SK-N-SH treated with all-trans-retinoic acid at 6 μM for 48 hours (cell line): ENCODE measurements around the gene WWP2.
"Not testable (repeated sequence)": the region's sequence is repeated elsewhere in the genome, so short reads cannot be mapped to it uniquely, and the experiment has no call there.

Experiments used
- ATAC-seq: fragments of 200-7000 bp; cut with Tn5 transposase; 3 replicates; pipeline ENCODE4 v1.9.1; 2020; ENCODE audit warnings: mild to moderate bottlenecking, moderate library complexity
- ARNTL ChIP-seq: fragments of 450-650 bp; formaldehyde crosslinking; IDR thresholded peaks from 2 replicates; pipeline ENCODE4 v1.5.0; 2020; ENCODE audit warnings: low read depth, mild to moderate bottlenecking, moderate library complexity, borderline replicate concordance
- BACH2 ChIP-seq: fragments of 250-450 bp; sonication (Bioruptor Pico); IDR thresholded peaks from 2 replicates; pipeline ENCODE4 v1.9.0; 2021; ENCODE audit warnings: mild to moderate bottlenecking, borderline replicate concordance
- CSDC2 ChIP-seq: fragments of 250-450 bp; sonication (Bioruptor Pico); IDR thresholded peaks from 2 replicates; pipeline ENCODE4 v1.5.0; 2020; ENCODE audit warnings: mild to moderate bottlenecking, moderate library complexity
- CSRNP3 ChIP-seq: fragments of 250-450 bp; sonication (Bioruptor Pico); IDR thresholded peaks from 2 replicates; pipeline ENCODE4 v1.5.1; 2021; ENCODE audit warnings: mild to moderate bottlenecking, moderate library complexity
- GLIS3 ChIP-seq: fragments of 250-450 bp; sonication (Bioruptor Pico); IDR thresholded peaks from 2 replicates; pipeline ENCODE4 v1.5.0; 2020; ENCODE audit warnings: mild to moderate bottlenecking, moderate library complexity
- ISL1 ChIP-seq: fragments of 250-450 bp; sonication (Bioruptor Pico); IDR thresholded peaks from 2 replicates; pipeline ENCODE4 v2.1.2; 2022; ENCODE audit warnings: mild to moderate bottlenecking, moderate library complexity
- OSR1 ChIP-seq: fragments of 250-450 bp; sonication (Bioruptor Pico); IDR thresholded peaks from 2 replicates; pipeline ENCODE4 v1.8.0; 2022; ENCODE audit warnings: moderate library complexity, mild to moderate bottlenecking, inconsistent platforms
- PATZ1 ChIP-seq: fragments of 250-450 bp; sonication (Bioruptor Pico); IDR thresholded peaks from 2 replicates; pipeline ENCODE4 v1.8.0; 2020; ENCODE audit warnings: mild to moderate bottlenecking, moderate library complexity, borderline replicate concordance
- PPARA ChIP-seq: fragments of 250-450 bp; sonication (Bioruptor Pico); IDR thresholded peaks from 2 replicates; pipeline ENCODE4 v1.5.0; 2020; ENCODE audit warnings: mild to moderate bottlenecking, borderline replicate concordance
- RARB ChIP-seq: fragments of 250-450 bp; sonication (Bioruptor Pico); IDR thresholded peaks from 2 replicates; pipeline ENCODE4 v1.8.0; 2021; ENCODE audit warnings: mild to moderate bottlenecking, moderate library complexity
- SNAI2 ChIP-seq: fragments of 250-450 bp; sonication (Bioruptor Pico); IDR thresholded peaks from 2 replicates; pipeline ENCODE4 v1.5.0; 2020; ENCODE audit warnings: mild to moderate bottlenecking, moderate library complexity
- TCF4 ChIP-seq: fragments of 250-450 bp; sonication (Bioruptor Pico); IDR thresholded peaks from 2 replicates; pipeline ENCODE4 v1.8.0; 2021; ENCODE audit warnings: mild to moderate bottlenecking, moderate library complexity, borderline replicate concordance
- TSHZ2 ChIP-seq: fragments of 250-450 bp; sonication (Bioruptor Pico); IDR thresholded peaks from 2 replicates; pipeline ENCODE4 v1.5.0; 2020; ENCODE audit warnings: mild to moderate bottlenecking, moderate library complexity
- ZC3H10 ChIP-seq: fragments of 250-450 bp; sonication (Bioruptor Pico); IDR thresholded peaks from 2 replicates; pipeline ENCODE4 v1.5.1; 2021; ENCODE audit warnings: mild to moderate bottlenecking, moderate library complexity
- ZFP3 ChIP-seq: fragments of 250-450 bp; sonication (Bioruptor Pico); IDR thresholded peaks from 2 replicates; pipeline ENCODE4 v1.5.0; 2020; ENCODE audit warnings: mild to moderate bottlenecking, moderate library complexity
- ZFP30 ChIP-seq: fragments of 450-650 bp; formaldehyde crosslinking; IDR thresholded peaks from 2 replicates; pipeline ENCODE4 v1.5.0; 2022; ENCODE audit warnings: mild to moderate bottlenecking, moderate library complexity
- ZNF70 ChIP-seq: fragments of 450-650 bp; formaldehyde crosslinking; IDR thresholded peaks from 2 replicates; pipeline ENCODE4 v1.5.0; 2020; ENCODE audit warnings: mild to moderate bottlenecking, moderate library complexity
- ZNF8 ChIP-seq: fragments of 450-650 bp; formaldehyde crosslinking; IDR thresholded peaks from 2 replicates; pipeline ENCODE4 v1.5.0; 2020; ENCODE audit warnings: mild to moderate bottlenecking, moderate library complexity
- TF ChIP-seq, protein P1 (sequence below): fragments of 250-450 bp; sonication (Bioruptor Pico); IDR thresholded peaks from 2 replicates; pipeline ENCODE4 v1.5.1; 2020; ENCODE audit warnings: low read depth, mild to moderate bottlenecking, moderate library complexity

WWP2 gene

GRCh38 chr16:69814561-69814960 lies 52.4 kb downstream of the WWP2 start:
- ATAC-seq = no peak
- no peak for TF ChIP-seq CSDC2 (CRISPR knock-in tag)
- no peak for TF ChIP-seq RARB
- no peak for TF ChIP-seq ZFP30
- no peak for TF ChIP-seq TSHZ2 (CRISPR knock-in tag)
- no peak for TF ChIP-seq ISL1 (CRISPR knock-in tag)
- no peak for TF ChIP-seq TCF4 (CRISPR knock-in tag)
- no peak for TF ChIP-seq SNAI2 (CRISPR knock-in tag)
- no peak for TF ChIP-seq ARNTL (CRISPR knock-in tag)
- TF ChIP-seq OSR1 (CRISPR knock-in tag) = no peak
- TF ChIP-seq, all 23 proteins: peak for 0

GRCh38 chr16:69815216-69815883 lies 53.2 kb downstream of the WWP2 start:
- not testable (repeated sequence) for ATAC-seq

- TF ChIP-seq ISL1 (CRISPR knock-in tag) (no peak), TSHZ2 (CRISPR knock-in tag) (no peak), OSR1 (CRISPR knock-in tag) (no peak), ZNF70 (CRISPR knock-in tag) (no peak), BACH2 (CRISPR knock-in tag) (no peak), ZFP3 (no peak), GLIS3 (CRISPR knock-in tag) (no peak), SNAI2 (CRISPR knock-in tag) (no peak), ZC3H10 (CRISPR knock-in tag) (no peak), ZNF8 (CRISPR knock-in tag) (no peak), PPARA (CRISPR knock-in tag) (no peak), CSRNP3 (CRISPR knock-in tag) (no peak), TCF4 (CRISPR knock-in tag) (no peak)
- TF ChIP-seq, protein P1, sequence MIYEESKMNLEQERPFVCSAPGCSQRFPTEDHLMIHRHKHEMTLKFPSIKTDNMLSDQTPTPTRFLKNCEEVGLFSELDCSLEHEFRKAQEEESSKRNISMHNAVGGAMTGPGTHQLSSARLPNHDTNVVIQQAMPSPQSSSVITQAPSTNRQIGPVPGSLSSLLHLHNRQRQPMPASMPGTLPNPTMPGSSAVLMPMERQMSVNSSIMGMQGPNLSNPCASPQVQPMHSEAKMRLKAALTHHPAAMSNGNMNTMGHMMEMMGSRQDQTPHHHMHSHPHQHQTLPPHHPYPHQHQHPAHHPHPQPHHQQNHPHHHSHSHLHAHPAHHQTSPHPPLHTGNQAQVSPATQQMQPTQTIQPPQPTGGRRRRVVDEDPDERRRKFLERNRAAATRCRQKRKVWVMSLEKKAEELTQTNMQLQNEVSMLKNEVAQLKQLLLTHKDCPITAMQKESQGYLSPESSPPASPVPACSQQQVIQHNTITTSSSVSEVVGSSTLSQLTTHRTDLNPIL (CRISPR knock-in tag) = no peak
- ATAC-seq = no peak
Observed at GRCh38 chr16:69816996-69817395, 54.9 kb downstream of the WWP2 start.

DNA sequence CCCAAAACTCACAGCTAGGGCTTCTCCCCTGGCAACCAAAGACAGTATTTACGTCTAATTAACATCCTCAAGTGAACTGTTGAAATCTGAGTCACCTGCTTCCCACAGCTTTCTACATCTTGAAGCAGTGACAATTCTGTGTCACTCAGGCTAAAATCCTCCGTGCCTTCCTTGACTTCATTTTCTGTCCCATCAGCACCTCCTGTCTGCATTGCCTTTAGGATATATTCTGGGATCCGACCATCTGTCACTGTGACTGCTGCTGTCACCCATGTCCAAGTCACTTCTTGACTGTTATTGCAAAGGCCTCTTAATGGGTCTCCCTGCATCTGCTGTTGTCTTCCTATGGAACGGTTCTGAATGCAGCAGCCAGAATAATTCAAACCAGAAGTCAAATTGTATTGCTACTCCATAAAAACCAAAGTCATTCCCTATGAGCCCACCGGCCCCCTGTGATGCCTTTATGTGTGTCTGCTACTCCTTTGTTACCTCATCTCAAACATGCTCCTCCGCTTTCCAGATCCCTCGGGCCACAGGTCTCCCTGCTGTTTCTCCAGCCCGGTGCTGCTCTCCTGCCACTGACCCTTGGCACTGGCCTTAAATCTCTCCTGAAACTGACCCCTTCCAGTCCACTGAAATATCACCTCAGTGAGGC lies 56.9 kb downstream of the WWP2 start:
- ATAC-seq = no peak
- no peak for TF ChIP-seq GLIS3 (CRISPR knock-in tag)
- no peak for TF ChIP-seq RARB
- TF ChIP-seq ZC3H10 (CRISPR knock-in tag) = no peak
- no peak for TF ChIP-seq ZNF8 (CRISPR knock-in tag)
- TF ChIP-seq TSHZ2 (CRISPR knock-in tag) = no peak
- no peak for TF ChIP-seq SNAI2 (CRISPR knock-in tag)
- TF ChIP-seq PATZ1 (CRISPR knock-in tag) = no peak
- TF ChIP-seq OSR1 (CRISPR knock-in tag) = no peak
- no peak for TF ChIP-seq ZFP30
- TF ChIP-seq ARNTL (CRISPR knock-in tag) = no peak
